Panc1 (cell line): ENCODE data around the gene CD300LG.

Experiments used
- POLR2AphosphoS5 ChIP-seq: IDR thresholded peaks from 2 replicates; pipeline ENCODE4 v1.6.1; 2012; ENCODE audit warnings: mild to moderate bottlenecking, low read depth, low read length, moderate library complexity
- TF ChIP-seq, protein P1 (sequence below): fragments of 450-650 bp; IDR thresholded peaks from 2 replicates; pipeline ENCODE4 v1.5.1; 2017; ENCODE audit warnings: mild to moderate bottlenecking

DNA sequence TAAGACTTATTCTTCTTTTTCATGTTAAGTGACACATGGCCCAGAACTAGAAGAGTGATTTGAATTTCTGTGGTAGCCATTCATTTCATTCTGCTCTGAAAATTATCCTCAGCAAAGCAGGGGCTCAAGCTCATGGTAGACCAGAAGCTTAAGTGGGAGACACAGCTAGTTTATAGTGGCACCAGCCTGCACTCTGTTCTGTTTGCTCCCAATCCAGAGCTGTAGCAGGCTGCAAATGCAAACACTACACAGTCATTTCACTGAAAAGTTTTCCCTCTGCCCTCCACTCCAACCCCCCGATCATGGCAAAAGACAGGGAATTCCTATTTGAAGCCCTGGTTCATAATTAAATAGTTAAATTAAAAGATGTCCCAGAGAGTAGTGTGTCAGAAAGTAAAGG is 43.3 kb downstream of the CD300LG start:
- TF ChIP-seq, protein P1, sequence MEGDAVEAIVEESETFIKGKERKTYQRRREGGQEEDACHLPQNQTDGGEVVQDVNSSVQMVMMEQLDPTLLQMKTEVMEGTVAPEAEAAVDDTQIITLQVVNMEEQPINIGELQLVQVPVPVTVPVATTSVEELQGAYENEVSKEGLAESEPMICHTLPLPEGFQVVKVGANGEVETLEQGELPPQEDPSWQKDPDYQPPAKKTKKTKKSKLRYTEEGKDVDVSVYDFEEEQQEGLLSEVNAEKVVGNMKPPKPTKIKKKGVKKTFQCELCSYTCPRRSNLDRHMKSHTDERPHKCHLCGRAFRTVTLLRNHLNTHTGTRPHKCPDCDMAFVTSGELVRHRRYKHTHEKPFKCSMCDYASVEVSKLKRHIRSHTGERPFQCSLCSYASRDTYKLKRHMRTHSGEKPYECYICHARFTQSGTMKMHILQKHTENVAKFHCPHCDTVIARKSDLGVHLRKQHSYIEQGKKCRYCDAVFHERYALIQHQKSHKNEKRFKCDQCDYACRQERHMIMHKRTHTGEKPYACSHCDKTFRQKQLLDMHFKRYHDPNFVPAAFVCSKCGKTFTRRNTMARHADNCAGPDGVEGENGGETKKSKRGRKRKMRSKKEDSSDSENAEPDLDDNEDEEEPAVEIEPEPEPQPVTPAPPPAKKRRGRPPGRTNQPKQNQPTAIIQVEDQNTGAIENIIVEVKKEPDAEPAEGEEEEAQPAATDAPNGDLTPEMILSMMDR, result no peak
- TF ChIP-seq POLR2AphosphoS5, result no peak
